Left ventricle myocardium inferior (tissue), 1 donor: ENCODE measurements around the gene TTLL12. TPM values are rescaled to one million over a fixed set of nuclear protein-coding genes. Genes with fewer than 3 reads are reported as not detected.
A peak's percentile ranks its signal among the peaks of the same experiment; 100 is the strongest.

Experiments
- DNase-seq: peaks from one replicate; pipeline ENCODE4 v3.0.0-alpha.2; 2020
- H3K27ac ChIP-seq: fragments of 200-600 bp; replicated peaks from 2 replicates; pipeline ENCODE4 v1.8.0; 2021
- H3K27me3 ChIP-seq: fragments of 200-600 bp; 2 replicates; pipeline ENCODE4 v1.8.0; 2021; ENCODE audit warnings: low read depth
- H3K36me3 ChIP-seq: fragments of 200-600 bp; 2 replicates; pipeline ENCODE4 v1.8.0; 2021
- H3K4me1 ChIP-seq: fragments of 200-600 bp; 2 replicates; pipeline ENCODE4 v1.8.0; 2021
- H3K4me3 ChIP-seq: fragments of 200-600 bp; 2 replicates; pipeline ENCODE4 v1.8.0; 2021; ENCODE audit warnings: mild to moderate bottlenecking, moderate library complexity
- H3K9me3 ChIP-seq: fragments of 200-600 bp; replicated peaks from 2 replicates; pipeline ENCODE4 v1.8.0; 2021
- CTCF ChIP-seq: fragments of 200-600 bp; IDR thresholded peaks from 2 replicates; pipeline ENCODE4 v1.8.0; 2021; ENCODE audit warnings: antibody characterized with exemption, mild to moderate bottlenecking, borderline replicate concordance
- intact Hi-C: fragments of 100-400 bp; cut with micrococcal nuclease; formaldehyde crosslinking; loops from one replicate; pipeline ENCODE4 v1.11.0; 2022
- total RNA-seq: library from RNA; stranded (reverse); fragmentation: NEBNext Ultra II Directional; extraction: Animal tissue kit (Norgen Biotek cat#: 25700); gene quantifications from one replicate; pipeline ENCODE4 v1.2.1, GENCODE V29; 2021
- donor health status: DM: no; HTN: yes; CAD: no; lungs with severe emphysema.

TTLL12 gene
- total RNA-seq, 1 donor from 2014 or later, result 12.6 TPM

- Histone ChIP-seq H3K36me3 (peaks cover 31% of the 10 kb centered on the region), H3K9me3 (no peaks in the 10 kb centered on the region), H3K4me1 (peaks cover 28% of the 10 kb centered on the region), H3K4me3 (peak within 1 kb of the TSS; percentile 99), H3K27me3 (no peaks in the 10 kb centered on the region), H3K27ac (peak within 1 kb of the TSS; percentile 78)
- intact Hi-C loops, result no loop called here
- DNase-seq, result peak; percentile 86
- TF ChIP-seq CTCF, result no peak
Observed at GRCh38 chr22:43142880-43143562, 43.9 kb downstream of the TTLL12 start, which contains the start of gene MCAT. MCAT (minus strand) TSS chr22:43143398; CDS start chr22:43143348, 50 bp downstream.

- no peak for DNase-seq
- no peaks in the 10 kb centered on the region for H3K9me3 ChIP-seq
- H3K36me3 ChIP-seq, result peaks cover 79% of the 10 kb centered on the region
- no peak overlapping the region for H3K4me3 ChIP-seq
- intact Hi-C loops, result no loop called here
- H3K4me1 ChIP-seq, result peaks cover 34% of the 10 kb centered on the region
- H3K27me3 ChIP-seq, result no peaks in the 10 kb centered on the region
- TF ChIP-seq CTCF, result no peak
- H3K27ac ChIP-seq, result peak overlapping the region; percentile 56
Observed at GRCh38 chr22:43136801-43137200, 50.1 kb downstream of the TTLL12 start.

GRCh38 chr22:43136255-43136654 lies 50.7 kb downstream of the TTLL12 start:
- peak; percentile 41 for DNase-seq
- H3K27me3 ChIP-seq, result no peaks in the 10 kb centered on the region
- H3K4me3 ChIP-seq, result no peak overlapping the region
- TF ChIP-seq CTCF, result peak; percentile 72
- peaks cover 76% of the 10 kb centered on the region for H3K36me3 ChIP-seq
- H3K9me3 ChIP-seq, result no peaks in the 10 kb centered on the region
- H3K4me1 ChIP-seq, result peaks cover 34% of the 10 kb centered on the region
- intact Hi-C loops, result no loop called here
- peak overlapping the region; percentile 56 for H3K27ac ChIP-seq

GRCh38 chr22:43135565-43135964 lies 51.4 kb downstream of the TTLL12 start:
- no peaks in the 10 kb centered on the region for H3K27me3 ChIP-seq
- intact Hi-C loops, result no loop called here
- peaks cover 71% of the 10 kb centered on the region for H3K36me3 ChIP-seq
- no peak overlapping the region for H3K27ac ChIP-seq
- H3K4me3 ChIP-seq, result no peak overlapping the region
- DNase-seq, result no peak
- TF ChIP-seq CTCF, result no peak
- peaks cover 31% of the 10 kb centered on the region for H3K4me1 ChIP-seq
- no peaks in the 10 kb centered on the region for H3K9me3 ChIP-seq

- no peaks in the 10 kb centered on the region for H3K27me3 ChIP-seq
- no peak overlapping the region for H3K4me3 ChIP-seq
- DNase-seq, result no peak
- H3K4me1 ChIP-seq, result peaks cover 31% of the 10 kb centered on the region
- no peaks in the 10 kb centered on the region for H3K9me3 ChIP-seq
- intact Hi-C loops, result no loop called here
- peaks cover 62% of the 10 kb centered on the region for H3K36me3 ChIP-seq
- no peak overlapping the region for H3K27ac ChIP-seq
- TF ChIP-seq CTCF, result no peak
Observed at GRCh38 chr22:43134553-43134952, 52.4 kb downstream of the TTLL12 start.
